Lower leg skin (tissue), 3 donors: ENCODE measurements around the gene RNF224.

Experiments
- CTCF ChIP-seq, 3 donors: fragments of 450-650 bp; IDR thresholded peaks; one replicate each; pipeline ENCODE4 v1.5.1; 2016; ENCODE audit warnings: antibody characterized with exemption in 3 of 3, mild to moderate bottlenecking in 3 of 3, moderate library complexity in 2 of 3
- POLR2A ChIP-seq, 2 donors: fragments of 450-650 bp; IDR thresholded peaks; one replicate each; pipeline ENCODE4 v1.6.1; 2016 to 2017; ENCODE audit warnings: antibody characterized with exemption in 2 of 2, mild to moderate bottlenecking in 1 of 2, moderate library complexity in 1 of 2

GRCh38 chr9:137256362-137256761, 29.1 kb downstream of the RNF224 start:
- no peak for TF ChIP-seq CTCF (IDR thresholded peaks at IDR 0.05)
- no peak for TF ChIP-seq POLR2A (IDR thresholded peaks at IDR 0.05)
